Measurements from ENCODE around the gene MUC4. TPM values are rescaled to one million over a fixed set of nuclear protein-coding genes. Genes with fewer than 3 reads are reported as not detected.

The MUC4 gene
- total and polyA plus RNA-seq, 2 donors from 2014 or later: 0.19 TPM; not detected in 1

- FAIRE-seq (no peak), DNase-seq (no peak)
- H3K9ac ChIP-seq (ENCODE audit: low read length in 3 of 3): no peak overlapping the region
- no peaks in the 10 kb centered on the region for H3K4me1 ChIP-seq (ENCODE audit: control insufficient read depth in 2 of 3, insufficient read depth in 2 of 3, low read depth in 1 of 3, low read length in 3 of 3)
- no peaks in the 10 kb centered on the region for H3K9me3 ChIP-seq (ENCODE audit: control insufficient read depth in 2 of 3, insufficient read depth in 1 of 3, low read length in 3 of 3)
- intact Hi-C loops (cut with DNase I): no loop called here
- H3K27me3 ChIP-seq (ENCODE audit: control insufficient read depth, insufficient read depth, low read length): no peaks in the 10 kb centered on the region
- no peak for TF ChIP-seq CTCF (IDR thresholded peaks at IDR 0.05; ENCODE audit: borderline replicate concordance, extremely low read depth, insufficient read depth)
- no peaks in the 10 kb centered on the region for H3K36me3 ChIP-seq (ENCODE audit: control insufficient read depth in 2 of 3, insufficient read depth in 3 of 3, low read length in 3 of 3)
- no peak overlapping the region for H3K27ac ChIP-seq (ENCODE audit: low read depth in 2 of 2, low read length in 2 of 2)
- H3K4me3 ChIP-seq (ENCODE audit: low read length in 3 of 3): no peak overlapping the region
Measured at GRCh38 chr3:195845483-195845882, 33.8 kb upstream of the MUC4 start.

GRCh38 chr3:195844671-195845218 is 33.0 kb upstream of the MUC4 start:
- intact Hi-C loops (cut with DNase I): no loop called here
- H3K9me3 ChIP-seq (ENCODE audit: control insufficient read depth in 2 of 3, insufficient read depth in 1 of 3, low read length in 3 of 3): no peaks in the 10 kb centered on the region
- H3K36me3 ChIP-seq (ENCODE audit: control insufficient read depth in 2 of 3, insufficient read depth in 3 of 3, low read length in 3 of 3): no peaks in the 10 kb centered on the region
- no peak for DNase-seq
- H3K27me3 ChIP-seq (ENCODE audit: control insufficient read depth, insufficient read depth, low read length): no peaks in the 10 kb centered on the region
- no peak for FAIRE-seq
- no peak overlapping the region for H3K9ac ChIP-seq (ENCODE audit: low read length in 3 of 3)
- TF ChIP-seq CTCF (IDR thresholded peaks at IDR 0.05; ENCODE audit: borderline replicate concordance, extremely low read depth, insufficient read depth): no peak
- H3K4me3 ChIP-seq (ENCODE audit: low read length in 3 of 3): no peak overlapping the region
- H3K4me1 ChIP-seq (ENCODE audit: control insufficient read depth in 2 of 3, insufficient read depth in 2 of 3, low read depth in 1 of 3, low read length in 3 of 3): no peaks in the 10 kb centered on the region
- H3K27ac ChIP-seq (ENCODE audit: low read depth in 2 of 2, low read length in 2 of 2): no peak overlapping the region

- no peak for TF ChIP-seq CTCF (IDR thresholded peaks at IDR 0.05; ENCODE audit: borderline replicate concordance, extremely low read depth, insufficient read depth)
- no peaks in the 10 kb centered on the region for H3K4me1 ChIP-seq (ENCODE audit: control insufficient read depth in 2 of 3, insufficient read depth in 2 of 3, low read depth in 1 of 3, low read length in 3 of 3)
- intact Hi-C loops (cut with DNase I): no loop called here
- H3K9me3 ChIP-seq (ENCODE audit: control insufficient read depth in 2 of 3, insufficient read depth in 1 of 3, low read length in 3 of 3): no peaks in the 10 kb centered on the region
- H3K36me3 ChIP-seq (ENCODE audit: control insufficient read depth in 2 of 3, insufficient read depth in 3 of 3, low read length in 3 of 3): no peaks in the 10 kb centered on the region
- FAIRE-seq (no peak), DNase-seq (no peak)
- no peaks in the 10 kb centered on the region for H3K27me3 ChIP-seq (ENCODE audit: control insufficient read depth, insufficient read depth, low read length)
- no peak overlapping the region for H3K9ac ChIP-seq (ENCODE audit: low read length in 3 of 3)
- H3K27ac ChIP-seq (ENCODE audit: low read depth in 2 of 2, low read length in 2 of 2): no peak overlapping the region
- H3K4me3 ChIP-seq (ENCODE audit: low read length in 3 of 3): no peak overlapping the region
Measured at GRCh38 chr3:195839260-195840010, 27.7 kb upstream of the MUC4 start.
